Measurements from ENCODE around the gene RARG.

DNA sequence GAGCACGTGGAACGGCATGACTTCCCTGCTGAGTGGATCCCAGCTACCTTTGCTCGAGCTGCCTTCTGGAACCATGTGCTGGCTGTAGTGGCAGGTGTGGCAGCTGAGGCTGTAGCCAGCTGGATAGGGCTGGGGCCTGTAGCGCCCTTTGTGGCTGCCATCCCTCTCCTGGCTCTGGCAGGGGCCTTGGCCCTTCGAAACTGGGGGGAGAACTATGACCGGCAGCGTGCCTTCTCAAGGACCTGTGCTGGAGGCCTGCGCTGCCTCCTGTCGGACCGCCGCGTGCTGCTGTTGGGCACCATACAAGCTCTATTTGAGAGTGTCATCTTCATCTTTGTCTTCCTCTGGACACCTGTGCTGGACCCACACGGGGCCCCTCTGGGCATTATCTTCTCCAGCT, 21.3 kb upstream of the RARG start:
- TF ChIP-seq, protein P1, sequence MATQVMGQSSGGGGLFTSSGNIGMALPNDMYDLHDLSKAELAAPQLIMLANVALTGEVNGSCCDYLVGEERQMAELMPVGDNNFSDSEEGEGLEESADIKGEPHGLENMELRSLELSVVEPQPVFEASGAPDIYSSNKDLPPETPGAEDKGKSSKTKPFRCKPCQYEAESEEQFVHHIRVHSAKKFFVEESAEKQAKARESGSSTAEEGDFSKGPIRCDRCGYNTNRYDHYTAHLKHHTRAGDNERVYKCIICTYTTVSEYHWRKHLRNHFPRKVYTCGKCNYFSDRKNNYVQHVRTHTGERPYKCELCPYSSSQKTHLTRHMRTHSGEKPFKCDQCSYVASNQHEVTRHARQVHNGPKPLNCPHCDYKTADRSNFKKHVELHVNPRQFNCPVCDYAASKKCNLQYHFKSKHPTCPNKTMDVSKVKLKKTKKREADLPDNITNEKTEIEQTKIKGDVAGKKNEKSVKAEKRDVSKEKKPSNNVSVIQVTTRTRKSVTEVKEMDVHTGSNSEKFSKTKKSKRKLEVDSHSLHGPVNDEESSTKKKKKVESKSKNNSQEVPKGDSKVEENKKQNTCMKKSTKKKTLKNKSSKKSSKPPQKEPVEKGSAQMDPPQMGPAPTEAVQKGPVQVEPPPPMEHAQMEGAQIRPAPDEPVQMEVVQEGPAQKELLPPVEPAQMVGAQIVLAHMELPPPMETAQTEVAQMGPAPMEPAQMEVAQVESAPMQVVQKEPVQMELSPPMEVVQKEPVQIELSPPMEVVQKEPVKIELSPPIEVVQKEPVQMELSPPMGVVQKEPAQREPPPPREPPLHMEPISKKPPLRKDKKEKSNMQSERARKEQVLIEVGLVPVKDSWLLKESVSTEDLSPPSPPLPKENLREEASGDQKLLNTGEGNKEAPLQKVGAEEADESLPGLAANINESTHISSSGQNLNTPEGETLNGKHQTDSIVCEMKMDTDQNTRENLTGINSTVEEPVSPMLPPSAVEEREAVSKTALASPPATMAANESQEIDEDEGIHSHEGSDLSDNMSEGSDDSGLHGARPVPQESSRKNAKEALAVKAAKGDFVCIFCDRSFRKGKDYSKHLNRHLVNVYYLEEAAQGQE (IDR thresholded peaks at IDR 0.05; ENCODE audit: insufficient read depth in 1 of 2, low read depth in 2 of 2, low read length in 2 of 2), result no peak
- TF ChIP-seq POLR2AphosphoS5 (IDR thresholded peaks at IDR 0.05; ENCODE audit: low read depth, low read length), result no peak

Data from PFSK-1 (cell line).